ENCODE measurements around the gene CD27.
"Not testable (repeated sequence)": the region's sequence is repeated elsewhere in the genome, so short reads cannot be mapped to it uniquely, and the experiment has no call there.

CD27 gene

GRCh38 chr12:6489449-6489848, 44.7 kb downstream of the CD27 start:
- DNase-seq = no peak

- not testable (repeated sequence) for DNase-seq
Measured at GRCh38 chr12:6490673-6491072, 45.9 kb downstream of the CD27 start.

DNA sequence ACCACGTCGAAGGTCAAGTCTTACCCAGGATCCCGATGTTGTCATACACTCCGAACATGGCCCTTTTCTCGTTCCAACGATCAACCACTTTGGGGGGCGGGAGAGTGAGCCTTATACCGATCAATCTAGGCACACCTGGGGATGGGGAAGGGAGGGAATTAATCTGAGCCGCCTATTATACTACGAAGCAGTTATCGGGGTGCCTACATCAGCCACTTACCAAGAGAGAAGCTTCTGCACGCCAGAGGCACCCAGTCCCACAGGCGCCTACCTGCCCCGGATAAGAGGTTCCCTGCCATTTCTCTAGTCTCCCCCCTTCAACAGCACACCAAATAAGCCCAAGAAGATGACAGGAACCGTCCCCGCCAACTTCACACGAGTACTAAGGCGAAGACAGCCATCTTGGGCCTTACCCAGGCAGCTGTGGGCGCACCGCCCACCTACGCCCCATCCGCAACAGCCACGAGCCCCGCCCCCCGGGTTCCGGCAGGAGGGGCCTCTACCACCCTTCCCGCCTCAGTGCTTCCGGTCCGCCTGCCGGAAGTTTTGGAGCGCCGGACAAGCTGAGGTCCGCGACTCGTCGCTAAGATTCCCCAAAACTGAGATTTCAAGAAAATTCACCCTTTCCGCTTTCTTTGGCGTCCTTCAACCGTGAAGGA, 48.2 kb downstream of the CD27 start, which contains the start of gene MRPL51:
TSS of gene MRPL51 (minus strand) at position 425 of the 659 bp plus-strand sequence. CDS start at position 299, 126 bp downstream.
- DNase-seq = peak; percentile 95 to 96

- peak; percentile 97 to 98 for DNase-seq
Measured at GRCh38 chr12:6493497-6494257, 48.9 kb downstream of the CD27 start, which contains the start of gene NCAPD2. Gene NCAPD2 (plus strand): TSS chr12:6494102. CDS start chr12:6495099, 997 bp downstream.

DNA sequence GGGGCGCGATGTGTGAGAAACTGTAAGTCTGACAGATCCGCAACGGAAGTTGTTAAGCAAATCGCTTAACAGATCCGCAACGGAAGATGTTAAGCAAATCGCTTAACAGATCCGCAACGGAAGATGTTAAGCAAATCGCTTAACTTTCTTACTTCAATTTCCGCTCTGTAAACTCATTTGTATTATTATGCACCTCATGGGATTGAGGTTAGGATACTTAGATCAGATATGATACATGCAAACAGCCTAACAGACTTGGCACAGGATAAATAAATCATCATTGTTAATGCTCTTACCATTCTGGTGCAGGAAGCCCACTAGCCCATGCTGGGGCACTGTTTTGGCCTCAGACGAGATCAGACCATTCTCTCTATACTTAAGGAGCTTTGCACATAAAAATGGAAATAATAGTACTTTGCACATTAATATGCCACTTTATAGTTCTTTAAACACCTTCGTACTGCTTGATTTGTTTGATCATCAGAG, 49.5 kb downstream of the CD27 start:
- DNase-seq = no peak

- DNase-seq = no peak
Measured at GRCh38 chr12:6494968-6495367, 50.2 kb downstream of the CD27 start.

DNA sequence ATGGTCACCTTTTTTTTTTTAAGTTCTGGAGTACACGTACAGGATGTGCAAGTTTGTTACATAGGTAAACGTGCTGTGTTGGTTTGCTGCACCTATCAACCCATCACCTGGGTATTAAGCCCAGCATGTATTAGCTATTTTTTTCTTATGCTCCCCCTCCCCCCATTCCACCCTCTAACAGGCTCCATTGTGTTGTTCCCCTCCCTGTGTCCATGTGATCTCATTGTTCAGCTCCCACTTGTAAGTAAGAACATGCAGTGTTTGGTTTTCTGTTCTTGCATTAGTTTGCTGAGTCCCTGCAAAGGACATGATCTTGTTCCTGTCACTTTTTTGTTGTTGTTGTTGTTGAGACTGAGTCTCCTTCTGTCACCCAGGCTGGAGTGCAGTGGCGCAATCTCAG, 52.5 kb downstream of the CD27 start:
- DNase-seq = not testable (repeated sequence)

- no peak for DNase-seq
Measured at GRCh38 chr12:6500466-6500865, 55.7 kb downstream of the CD27 start.
